NCI-H82 treated with DMSO at 0.1 percent for 48 hours (cell line): ENCODE data around the gene SCYGR3.

Source experiments
- DNase-seq: peaks from one replicate; lab custom pipeline; 2025; ENCODE audit not compliant: unreplicated experiment; lab: John Stamatoyannopoulos, UW

Gene SCYGR3, protein sequence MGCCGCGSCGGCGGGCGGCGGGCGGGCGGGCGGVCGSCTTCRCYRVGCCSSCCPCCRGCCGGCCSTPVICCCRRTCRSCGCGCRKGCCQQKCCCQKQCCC

DNA sequence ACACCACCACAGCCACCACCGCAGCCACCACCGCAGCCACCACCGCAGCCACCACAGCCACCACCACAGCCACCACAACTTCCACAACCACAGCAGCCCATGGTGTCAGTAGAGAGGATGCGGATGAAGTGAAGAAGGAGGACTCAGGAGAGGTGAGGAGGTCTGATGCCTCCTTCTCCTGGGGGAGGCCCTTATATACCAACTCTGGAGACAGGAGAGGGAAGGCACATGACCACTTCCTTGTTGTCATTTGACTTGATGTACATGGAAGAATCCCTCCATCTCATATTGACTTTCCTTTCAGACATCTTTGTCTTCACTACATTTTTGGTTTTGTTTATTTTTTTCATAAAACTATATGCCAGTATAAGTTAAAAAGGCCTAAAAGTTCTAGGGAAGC is at the start of gene SCYGR3:
TSS of gene SCYGR3 (minus strand) at position 101 of the 400 bp plus-strand sequence. CDS start at position 101, 0 bp downstream.
- no peak for DNase-seq

DNA sequence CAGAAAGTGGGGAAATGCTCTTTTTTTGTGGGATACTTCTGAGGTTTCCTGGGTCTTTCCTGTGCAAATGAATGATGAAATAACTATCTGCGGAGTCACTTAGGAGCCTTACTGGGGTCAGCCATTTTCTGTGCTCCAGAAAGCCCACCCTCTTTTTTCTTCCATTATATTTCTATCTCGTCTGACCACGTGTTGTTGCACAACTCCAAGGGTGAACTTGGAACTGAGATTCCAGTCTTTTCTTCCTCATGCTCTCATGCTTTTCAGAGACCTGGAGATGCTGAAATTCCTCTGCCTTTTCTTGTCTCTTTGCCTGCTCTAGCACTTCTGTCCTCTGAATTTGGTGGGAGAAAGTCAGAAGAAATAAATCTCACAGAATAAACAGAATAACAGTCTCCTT is 47.2 kb upstream of the SCYGR3 start:
- no peak for DNase-seq

DNA sequence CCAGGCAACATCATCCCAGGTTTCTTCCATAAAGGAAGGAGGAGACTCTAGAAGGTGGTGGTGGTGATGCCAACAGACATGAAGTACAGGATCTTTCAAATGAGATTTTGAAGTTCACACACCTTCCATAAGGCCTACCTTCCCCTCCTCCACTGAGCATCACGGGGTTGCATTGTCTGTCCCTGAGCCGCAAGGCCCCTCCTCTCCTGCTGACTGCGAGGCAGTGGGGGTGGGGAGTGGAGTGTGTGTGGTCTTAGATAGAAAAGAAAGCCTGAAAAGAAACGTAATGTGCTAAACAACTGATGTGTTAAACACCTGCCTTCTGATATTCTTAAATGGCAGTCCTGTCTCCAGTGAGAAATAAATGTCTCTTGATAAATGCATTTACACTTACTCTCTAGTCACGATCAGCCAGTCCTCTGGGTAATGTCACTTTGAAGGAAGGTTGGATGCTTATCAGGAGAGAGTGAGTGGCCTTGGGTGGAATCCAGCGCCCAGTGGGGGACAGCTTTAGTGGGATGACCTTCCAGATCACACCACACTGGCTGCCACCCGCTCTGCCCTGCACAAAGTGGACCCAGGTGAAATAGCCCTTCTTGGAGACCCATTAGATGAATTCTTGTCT is 46.5 kb upstream of the SCYGR3 start:
- no peak for DNase-seq

DNA sequence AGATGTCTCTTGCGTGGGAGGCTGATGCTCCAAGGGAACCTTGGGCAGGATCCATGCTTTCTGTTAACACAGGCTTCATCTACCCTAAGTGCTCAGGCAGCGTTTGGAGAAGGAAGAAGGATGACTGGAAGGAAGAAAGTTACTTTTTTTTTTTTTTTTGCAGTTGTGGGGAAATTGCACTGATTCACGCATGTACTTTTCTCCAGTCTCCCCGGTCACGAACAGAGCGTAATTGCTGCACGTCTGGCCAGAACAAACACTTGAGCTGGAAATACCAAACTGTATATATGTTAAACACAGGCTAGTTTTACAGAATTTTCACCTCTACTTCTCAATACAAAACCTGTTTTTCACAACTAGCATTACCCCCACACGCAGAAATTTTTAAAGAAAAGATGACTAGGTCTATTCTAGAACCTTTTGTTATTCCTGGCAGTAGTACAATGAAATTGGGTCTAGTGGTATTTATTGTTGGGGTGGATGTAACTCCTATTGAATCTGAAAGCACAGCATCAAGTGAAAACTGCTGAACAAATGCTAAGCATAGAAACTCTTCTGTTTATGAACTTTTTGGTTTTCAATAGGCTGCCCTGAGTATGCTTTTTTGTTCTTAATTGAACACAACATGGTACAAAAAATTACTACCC is 42.7 kb upstream of the SCYGR3 start:
- no peak for DNase-seq

DNA sequence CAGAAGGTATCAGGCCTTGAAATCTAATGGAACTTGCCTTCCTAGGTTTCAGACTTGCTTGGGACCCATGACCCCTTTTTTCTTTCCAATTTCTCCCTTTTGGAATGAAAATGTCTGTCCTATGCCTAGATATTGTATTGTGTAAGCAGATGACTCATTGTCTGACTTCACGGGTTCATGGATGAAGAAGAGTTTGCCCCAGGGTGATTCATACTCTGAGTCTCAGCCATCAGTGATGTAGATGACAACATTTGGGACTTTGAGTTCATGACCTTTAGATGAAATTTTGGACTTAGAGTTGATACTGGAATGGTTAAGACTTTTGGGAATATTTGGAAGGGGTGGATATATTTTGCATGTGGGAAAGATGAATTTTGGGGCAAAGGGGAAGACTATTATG is 40.8 kb upstream of the SCYGR3 start:
- no peak for DNase-seq

DNA sequence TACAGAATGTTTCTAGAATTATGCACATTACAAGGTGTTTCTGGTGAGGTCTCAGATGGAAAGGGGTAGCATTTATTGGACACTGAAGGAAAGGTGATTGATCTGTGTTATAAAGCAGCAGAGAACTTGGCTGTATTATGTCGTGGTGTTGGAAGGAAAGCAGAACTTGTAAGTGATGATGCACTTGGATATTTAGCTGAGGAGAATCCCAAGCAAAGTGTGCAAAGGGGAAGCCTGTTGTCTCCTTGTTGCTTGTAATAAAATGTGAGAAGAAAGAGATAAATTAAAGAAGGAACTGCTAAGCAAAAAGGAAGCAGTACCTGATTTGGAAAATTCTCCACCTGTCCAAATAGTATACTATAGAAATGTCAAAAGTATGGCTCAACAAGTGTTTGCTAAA is 39.8 kb upstream of the SCYGR3 start:
- DNase-seq = no peak

DNA sequence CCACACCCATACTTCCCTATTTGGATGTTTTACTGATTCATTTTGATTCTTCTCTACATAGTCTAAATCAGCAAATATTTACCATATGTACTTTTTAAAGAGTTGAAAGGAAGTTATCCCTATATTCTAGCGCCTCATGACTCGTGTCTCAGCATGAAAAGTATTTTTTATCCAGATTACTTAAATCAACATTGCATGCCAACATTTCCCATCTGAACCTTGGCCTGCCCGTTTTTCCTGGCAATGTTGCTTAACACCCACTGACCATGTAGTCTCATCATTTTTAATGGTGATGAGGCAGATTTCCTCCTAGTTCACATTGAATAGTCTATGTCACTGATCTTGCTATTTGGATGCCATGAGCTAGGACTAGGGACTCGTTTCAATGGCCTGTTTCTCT is 38.8 kb upstream of the SCYGR3 start:
- no peak for DNase-seq

DNA sequence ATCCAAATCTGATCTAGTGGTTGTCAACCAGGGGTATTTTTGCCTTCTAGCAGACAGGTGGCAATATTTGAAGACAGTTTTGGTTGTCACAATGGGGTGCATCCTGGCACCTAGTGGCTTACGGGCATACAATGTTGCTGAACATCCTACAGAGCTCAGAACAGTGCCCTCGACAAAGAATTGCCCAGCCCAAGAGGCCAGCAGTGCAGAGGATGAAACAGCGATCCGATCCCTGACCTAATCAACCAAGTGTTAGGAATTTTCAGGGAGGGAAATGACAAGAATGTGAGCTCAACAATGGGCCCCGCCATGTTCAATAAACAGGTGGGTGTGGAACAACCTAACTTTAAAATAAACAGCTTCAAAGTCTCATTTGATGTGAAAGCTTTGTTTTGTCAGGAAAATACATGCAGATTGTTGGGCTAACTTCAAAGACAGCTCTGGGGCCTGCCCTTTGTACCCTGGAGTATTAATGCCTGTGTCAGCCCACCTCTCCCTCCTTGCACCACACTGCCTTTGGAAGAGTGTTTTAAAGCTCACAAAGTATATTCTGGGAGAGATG is 29.4 kb upstream of the SCYGR3 start:
- no peak for DNase-seq

DNA sequence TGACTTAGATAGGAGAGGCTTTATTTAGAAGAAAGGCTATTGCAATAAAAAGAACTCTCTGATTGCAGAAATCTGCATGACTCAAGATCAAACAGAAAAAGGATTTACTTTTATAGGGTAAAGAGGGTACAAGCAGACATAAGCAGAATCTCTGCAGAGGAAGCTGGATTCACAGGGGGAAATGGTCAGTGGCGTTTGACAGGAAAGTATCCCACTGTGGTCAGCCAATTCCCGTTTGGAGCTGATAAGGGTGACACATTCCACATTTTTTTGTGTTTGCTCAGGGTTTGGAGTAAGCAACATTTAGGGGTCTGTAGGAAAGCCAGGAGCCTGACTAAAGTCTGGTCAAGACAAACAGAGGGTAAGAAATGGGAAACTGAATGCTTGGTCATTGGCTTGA is 28.0 kb upstream of the SCYGR3 start:
- DNase-seq = no peak

DNA sequence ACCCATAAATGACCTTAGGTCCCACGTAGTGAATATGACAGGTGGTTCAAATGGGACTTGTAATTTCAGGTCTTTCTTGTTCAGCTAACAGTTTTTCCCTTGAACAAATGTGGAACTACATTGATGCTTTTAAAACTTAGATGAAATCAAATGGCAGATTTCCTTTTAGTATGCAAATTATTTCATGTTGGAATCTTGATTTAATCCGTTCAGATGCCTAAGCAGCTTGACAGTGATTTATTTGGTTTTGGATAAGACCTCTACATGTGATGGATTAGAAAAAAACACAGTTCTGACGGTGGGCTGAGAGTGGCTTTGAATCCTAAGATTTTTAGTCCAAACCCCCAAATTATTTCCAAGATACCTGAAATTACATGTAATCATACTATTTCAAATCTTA is 19.6 kb upstream of the SCYGR3 start:
- DNase-seq = no peak

DNA sequence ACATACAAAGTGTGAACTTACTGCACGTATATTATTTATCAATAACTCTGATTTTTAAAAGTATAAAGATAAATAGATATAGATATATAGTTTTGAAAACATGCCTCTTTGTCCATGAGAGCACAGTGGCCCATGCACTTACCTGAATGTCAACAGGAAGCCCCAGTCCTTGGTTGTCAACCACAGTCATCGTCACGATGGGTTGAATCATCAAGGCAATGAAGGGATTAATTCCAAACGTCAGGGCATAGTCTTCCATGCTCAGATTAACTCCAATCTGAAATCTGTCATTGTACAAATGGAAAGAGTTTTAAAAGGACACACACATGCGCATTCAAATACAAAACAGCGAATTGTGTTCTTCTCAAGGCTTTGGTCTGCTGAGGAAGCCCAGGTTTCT is 18.2 kb upstream of the SCYGR3 start:
- DNase-seq = no peak

DNA sequence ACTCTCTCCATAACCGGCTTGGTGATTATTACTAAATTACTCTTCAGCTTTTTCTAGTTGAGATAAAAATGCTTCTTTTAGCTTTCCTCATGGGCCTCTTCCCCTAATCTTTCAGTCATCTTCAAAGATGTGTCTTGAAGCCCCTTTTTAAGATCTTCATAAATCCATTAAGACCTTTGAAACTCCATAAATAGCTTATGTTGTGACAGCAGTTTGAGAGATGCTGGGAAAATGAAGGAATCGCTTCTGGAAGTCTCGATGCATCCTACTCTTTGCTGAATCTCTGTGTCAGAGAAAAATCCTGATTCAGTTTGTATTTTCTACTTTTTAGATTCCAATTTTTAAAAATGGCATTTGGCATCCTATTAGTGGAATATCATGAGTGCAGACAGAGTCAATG is 15.7 kb upstream of the SCYGR3 start:
- DNase-seq = no peak

DNA sequence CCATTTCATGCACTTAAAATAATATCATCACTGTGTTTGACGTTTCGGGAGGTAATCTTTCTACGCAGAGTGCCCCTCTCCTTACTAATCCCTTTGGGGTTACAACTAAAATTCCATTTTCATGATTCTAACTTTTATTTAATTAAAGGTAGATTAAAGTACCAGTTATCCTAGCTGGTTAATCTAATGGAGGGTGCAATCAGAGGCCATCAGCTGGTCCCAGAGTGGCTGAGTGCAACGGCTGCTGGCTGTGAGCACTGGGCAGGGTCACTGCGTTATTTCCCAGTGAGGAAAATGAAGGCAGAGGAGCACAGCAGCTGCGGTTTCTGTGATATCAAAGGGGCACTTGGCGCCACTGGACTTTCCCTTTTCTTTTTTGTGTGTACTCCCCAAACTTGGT is 14.8 kb upstream of the SCYGR3 start:
- DNase-seq = no peak

DNA sequence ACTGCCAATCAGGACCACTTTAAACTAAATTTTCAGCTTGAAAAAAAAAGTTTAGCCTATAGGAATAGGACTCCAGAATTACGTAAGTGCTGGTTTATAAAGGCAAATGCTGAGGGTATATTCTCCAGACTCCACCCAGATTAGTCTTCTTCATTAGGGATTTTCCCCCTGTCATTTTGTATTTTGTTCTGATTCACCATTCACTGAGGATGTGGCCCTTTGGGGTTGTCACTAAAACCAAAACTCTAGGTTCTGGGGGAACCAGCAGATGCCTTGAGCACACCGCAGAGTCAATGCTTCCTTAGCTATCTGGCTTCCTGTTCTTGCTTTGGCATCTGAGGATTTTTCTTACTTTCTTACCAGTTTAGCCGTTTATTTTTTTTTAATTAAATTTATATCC is 13.1 kb upstream of the SCYGR3 start:
- no peak for DNase-seq

DNA sequence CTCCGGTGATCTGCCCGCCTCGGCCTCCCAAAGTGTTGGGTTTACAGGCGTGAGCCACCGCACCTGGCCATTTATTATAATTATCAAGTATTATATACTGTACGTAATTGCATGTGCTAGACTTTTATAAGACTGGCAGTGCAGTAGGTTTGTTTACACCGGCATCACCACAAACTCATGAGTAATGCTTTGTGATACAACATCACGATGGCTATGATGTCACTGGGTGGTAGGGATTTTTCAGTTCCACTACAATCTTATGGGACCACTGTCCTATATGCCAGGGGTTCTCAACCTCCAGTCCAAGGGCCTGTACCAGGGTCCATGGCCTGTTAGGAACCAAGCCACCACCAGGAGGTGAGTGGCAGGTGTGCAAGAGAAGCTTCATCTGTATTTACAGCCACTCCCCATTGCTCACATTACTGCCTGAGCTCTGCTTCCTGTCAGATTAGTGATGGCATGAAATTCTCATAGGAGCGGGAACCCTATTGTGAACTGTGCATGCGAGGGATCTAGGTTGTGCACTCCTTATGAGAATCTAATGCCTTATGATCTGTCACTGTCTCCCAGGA is 12.0 kb upstream of the SCYGR3 start:
- DNase-seq = no peak

DNA sequence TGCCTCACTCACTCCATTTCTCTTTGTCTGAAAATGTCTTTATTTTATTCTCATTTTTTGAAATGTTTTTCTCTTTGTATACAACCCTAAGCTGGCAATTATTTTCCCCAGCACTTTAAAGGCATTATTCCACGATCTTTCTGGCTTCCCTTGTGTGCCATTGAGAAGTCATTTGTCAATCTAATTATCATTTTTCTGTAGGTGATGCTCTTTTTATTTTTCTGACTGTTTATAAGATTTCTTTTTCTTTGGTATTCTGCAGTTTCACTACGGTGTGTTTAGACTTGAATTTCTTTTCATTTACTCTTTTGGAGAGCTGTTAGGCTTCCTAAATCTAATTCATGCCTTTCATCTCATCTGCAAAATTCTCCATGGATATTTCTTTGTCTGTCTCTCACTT is 10.8 kb upstream of the SCYGR3 start:
- no peak for DNase-seq

DNA sequence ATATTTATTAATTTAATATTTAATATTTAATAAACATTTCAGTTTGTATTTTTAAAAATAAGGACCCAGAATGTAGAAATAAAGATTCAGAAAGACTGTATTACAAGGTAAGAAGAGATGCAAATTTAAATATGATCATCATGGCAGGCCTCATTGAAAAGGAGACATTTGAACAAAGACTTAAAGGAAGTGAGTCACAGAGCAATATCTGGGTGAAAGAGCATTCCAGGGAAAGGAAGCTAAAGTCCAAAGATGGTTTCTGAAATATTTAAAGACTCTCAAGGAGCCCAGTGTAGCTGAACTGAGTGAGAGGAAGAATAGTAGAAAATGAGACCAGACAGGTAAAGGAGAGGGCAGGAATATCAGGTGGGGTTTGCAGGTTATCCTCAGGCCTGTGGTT is 8.6 kb upstream of the SCYGR3 start:
- DNase-seq = no peak

DNA sequence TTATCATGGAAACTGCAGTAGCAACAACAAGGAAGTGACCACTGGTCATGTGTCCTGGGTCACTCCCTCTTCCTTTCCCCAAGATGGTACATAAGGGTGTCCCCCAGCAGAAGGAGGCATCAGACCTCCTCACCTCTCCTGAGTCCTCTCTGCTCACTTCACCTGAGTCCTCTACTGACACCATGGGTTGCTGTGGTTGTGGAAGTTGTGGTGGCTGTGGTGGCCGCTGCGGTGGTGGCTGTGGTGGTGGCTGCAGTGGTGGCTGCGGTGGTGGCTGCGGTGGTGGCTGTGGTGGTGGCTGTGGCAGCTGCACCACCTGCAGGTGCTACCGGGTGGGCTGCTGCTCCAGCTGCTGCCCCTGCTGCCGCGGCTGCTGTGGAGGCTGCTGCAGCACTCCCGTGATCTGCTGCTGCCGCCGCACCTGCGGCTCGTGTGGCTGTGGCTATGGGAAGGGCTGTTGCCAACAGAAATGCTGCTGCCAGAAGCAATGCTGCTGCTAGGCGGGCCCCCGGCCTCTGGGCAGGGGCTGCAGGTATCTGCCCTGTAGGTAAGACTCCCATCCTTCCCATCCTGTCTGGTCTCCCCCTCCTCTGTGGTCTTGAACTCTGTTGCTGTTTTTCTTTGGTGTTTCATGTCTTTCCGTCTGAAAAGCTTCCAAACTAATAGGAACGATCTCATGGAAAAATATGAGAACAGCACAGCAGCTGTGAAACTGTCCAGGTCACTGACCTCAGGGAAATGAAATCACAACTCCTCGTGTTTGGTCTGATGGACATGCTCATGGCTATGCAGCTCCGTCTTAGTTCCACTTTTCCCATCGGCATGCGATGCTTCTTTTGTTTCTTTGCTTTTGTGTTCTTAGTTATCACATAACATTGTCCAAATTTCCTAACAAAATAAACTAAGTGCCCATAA is 2.9 kb upstream of the SCYGR3 start, which contains the start of gene SCYGR4:
TSS of gene SCYGR4 (plus strand) at position 183 of the 915 bp plus-strand sequence. CDS start at position 183, 0 bp downstream.
- no peak for DNase-seq

DNA sequence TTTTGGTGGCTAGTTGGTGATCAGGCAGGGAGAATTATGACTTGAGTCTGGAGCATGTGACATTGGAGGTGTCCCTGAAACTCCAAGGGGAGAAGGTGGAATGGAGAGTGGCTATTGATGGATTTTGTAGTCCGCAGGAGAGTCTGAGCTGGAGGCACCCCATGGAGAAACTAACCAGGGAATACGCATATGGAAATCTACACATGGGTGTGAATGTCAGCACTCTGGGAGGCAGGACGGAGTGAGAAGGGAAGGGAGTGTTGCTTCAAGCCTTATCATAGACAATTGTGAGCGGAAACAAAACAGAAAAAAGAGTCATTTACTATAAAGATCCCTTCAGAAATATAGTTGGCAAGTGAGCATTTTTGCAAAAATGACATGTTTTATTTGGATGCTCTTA is 2.0 kb upstream of the SCYGR3 start:
- DNase-seq = no peak

DNA sequence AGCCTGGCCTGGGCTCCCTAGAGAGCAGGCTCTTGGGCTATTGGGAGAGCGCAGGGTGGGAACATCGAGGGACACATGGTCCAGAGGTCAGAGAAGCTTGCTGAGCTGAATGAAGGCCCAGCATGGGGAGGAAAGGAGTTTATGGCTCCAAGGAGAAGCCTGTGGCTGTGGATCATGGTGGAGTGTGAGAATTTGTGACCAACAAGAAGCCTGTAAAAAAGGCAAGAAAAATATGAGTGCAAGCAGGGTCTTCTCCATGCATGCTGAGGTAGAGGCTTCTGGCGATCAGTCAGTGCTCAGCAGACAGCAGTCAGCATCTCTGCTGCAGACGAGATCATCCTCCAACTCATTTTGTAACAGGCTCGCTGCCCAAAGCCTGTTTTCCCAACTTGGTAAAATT is 1.3 kb upstream of the SCYGR3 start:
- no peak for DNase-seq

DNA sequence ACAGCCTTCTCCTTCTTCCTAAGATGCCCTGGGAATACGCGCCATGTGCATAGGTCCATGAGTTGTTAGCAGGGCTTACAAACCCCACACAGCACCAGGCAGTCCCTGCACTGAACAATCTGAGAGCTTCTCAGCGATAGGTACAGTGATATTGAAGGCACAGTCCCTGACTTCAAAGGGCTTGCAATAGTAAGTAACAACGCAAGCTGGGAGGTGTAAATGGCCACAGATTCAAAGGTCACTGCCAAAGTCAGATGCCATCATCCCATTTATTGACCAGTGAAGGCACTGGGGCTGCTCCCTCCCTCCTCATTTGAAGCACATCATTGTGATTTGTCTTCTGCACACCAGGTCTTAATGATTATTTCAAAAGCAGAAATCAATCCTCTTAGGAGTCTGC is 541 bp upstream of the SCYGR3 start:
- no peak for DNase-seq
